ENCODE results near the gene COQ8B.

DNA sequence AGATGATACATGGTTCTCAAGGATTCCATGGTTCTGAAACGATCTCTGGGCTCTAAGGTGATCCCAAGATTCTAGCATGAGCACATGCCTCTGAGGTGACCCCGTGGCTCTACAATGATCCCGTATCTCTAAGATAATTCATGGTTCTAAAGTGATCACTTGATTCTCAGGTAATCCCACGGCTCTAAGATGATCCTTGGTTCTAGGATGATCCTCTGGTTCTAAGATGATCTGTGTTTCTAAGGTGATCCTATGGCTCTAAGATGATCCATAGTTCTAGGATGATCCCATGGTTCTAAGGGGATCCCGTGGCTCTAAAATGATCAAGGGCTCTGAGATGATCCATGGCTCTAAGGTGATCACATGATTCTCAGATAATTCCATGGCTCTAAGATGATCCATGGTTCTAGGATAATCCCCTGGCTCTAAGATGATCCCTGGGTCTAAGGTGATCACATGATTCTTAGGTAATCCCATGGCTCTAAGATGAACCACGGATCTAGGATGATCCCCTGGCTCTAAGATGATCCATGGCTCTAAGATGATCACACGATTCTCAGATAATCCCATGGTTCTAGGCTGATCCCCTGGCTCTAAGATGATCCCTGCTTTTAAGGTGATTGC is 47.6 kb downstream of the COQ8B start:
- TF ChIP-seq, protein P1, sequence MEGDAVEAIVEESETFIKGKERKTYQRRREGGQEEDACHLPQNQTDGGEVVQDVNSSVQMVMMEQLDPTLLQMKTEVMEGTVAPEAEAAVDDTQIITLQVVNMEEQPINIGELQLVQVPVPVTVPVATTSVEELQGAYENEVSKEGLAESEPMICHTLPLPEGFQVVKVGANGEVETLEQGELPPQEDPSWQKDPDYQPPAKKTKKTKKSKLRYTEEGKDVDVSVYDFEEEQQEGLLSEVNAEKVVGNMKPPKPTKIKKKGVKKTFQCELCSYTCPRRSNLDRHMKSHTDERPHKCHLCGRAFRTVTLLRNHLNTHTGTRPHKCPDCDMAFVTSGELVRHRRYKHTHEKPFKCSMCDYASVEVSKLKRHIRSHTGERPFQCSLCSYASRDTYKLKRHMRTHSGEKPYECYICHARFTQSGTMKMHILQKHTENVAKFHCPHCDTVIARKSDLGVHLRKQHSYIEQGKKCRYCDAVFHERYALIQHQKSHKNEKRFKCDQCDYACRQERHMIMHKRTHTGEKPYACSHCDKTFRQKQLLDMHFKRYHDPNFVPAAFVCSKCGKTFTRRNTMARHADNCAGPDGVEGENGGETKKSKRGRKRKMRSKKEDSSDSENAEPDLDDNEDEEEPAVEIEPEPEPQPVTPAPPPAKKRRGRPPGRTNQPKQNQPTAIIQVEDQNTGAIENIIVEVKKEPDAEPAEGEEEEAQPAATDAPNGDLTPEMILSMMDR (conservative IDR thresholded peaks at IDR 0.05; ENCODE audit: low read depth, low read length): no peak
- TF ChIP-seq POLR2A (IDR thresholded peaks at IDR 0.05; ENCODE audit: low read depth, low read length) (no peak), CEBPB (IDR thresholded peaks at IDR 0.05; ENCODE audit: low read depth, low read length) (no peak), MXI1 (IDR thresholded peaks at IDR 0.05; ENCODE audit: borderline replicate concordance, low read depth, low read length) (no peak), RCOR1 (IDR thresholded peaks at IDR 0.05; ENCODE audit: insufficient replicate concordance, low read length) (no peak), FOS (IDR thresholded peaks at IDR 0.05; ENCODE audit: low read depth, low read length) (no peak), RFX5 (IDR thresholded peaks at IDR 0.05; ENCODE audit: low read depth, low read length) (no peak), MAZ (IDR thresholded peaks at IDR 0.05; ENCODE audit: borderline replicate concordance, low read depth, low read length) (no peak), RAD21 (IDR thresholded peaks at IDR 0.05; ENCODE audit: low read length) (no peak), MAFK (IDR thresholded peaks at IDR 0.05; ENCODE audit: low read depth, low read length) (no peak), SMC3 (IDR thresholded peaks at IDR 0.05; ENCODE audit: low read depth, low read length) (no peak)
- TF ChIP-seq, protein P2, sequence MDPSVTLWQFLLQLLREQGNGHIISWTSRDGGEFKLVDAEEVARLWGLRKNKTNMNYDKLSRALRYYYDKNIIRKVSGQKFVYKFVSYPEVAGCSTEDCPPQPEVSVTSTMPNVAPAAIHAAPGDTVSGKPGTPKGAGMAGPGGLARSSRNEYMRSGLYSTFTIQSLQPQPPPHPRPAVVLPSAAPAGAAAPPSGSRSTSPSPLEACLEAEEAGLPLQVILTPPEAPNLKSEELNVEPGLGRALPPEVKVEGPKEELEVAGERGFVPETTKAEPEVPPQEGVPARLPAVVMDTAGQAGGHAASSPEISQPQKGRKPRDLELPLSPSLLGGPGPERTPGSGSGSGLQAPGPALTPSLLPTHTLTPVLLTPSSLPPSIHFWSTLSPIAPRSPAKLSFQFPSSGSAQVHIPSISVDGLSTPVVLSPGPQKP (IDR thresholded peaks at IDR 0.05; ENCODE audit: borderline replicate concordance, low read depth, low read length): no peak
- TF ChIP-seq, protein P3, sequence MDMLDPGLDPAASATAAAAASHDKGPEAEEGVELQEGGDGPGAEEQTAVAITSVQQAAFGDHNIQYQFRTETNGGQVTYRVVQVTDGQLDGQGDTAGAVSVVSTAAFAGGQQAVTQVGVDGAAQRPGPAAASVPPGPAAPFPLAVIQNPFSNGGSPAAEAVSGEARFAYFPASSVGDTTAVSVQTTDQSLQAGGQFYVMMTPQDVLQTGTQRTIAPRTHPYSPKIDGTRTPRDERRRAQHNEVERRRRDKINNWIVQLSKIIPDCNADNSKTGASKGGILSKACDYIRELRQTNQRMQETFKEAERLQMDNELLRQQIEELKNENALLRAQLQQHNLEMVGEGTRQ (IDR thresholded peaks at IDR 0.05; ENCODE audit: low read depth, low read length): no peak

Data from IMR-90 (cell line).